DMS53 treated with DMSO at 0.1 percent for 48 hours (cell line): ENCODE measurements around the gene PSEN1.
A peak's percentile ranks its signal among the peaks of the same experiment; 100 is the strongest.
"Not testable (repeated sequence)": the region's sequence is repeated elsewhere in the genome, so short reads cannot be mapped to it uniquely, and the experiment has no call there.

Source experiments
- DNase-seq: peaks from one replicate; lab custom pipeline; 2025; ENCODE audit not compliant: unreplicated experiment; lab: John Stamatoyannopoulos, UW

The PSEN1 gene

GRCh38 chr14:73162251-73162650 is 25.9 kb downstream of the PSEN1 start:
- DNase-seq, result no peak

GRCh38 chr14:73166399-73166798 is 30.1 kb downstream of the PSEN1 start:
- no peak for DNase-seq

GRCh38 chr14:73167727-73168126 is 31.4 kb downstream of the PSEN1 start:
- DNase-seq, result no peak

- DNase-seq, result no peak
Observed at GRCh38 chr14:73168274-73168673, 32.0 kb downstream of the PSEN1 start.

GRCh38 chr14:73168691-73169090 is 32.4 kb downstream of the PSEN1 start:
- no peak for DNase-seq

GRCh38 chr14:73169855-73170254 is 33.5 kb downstream of the PSEN1 start:
- DNase-seq, result not testable (repeated sequence)

GRCh38 chr14:73170686-73171085 is 34.4 kb downstream of the PSEN1 start:
- no peak for DNase-seq

- no peak for DNase-seq
Observed at GRCh38 chr14:73172500-73172899, 36.2 kb downstream of the PSEN1 start.

GRCh38 chr14:73173092-73173735 is 36.9 kb downstream of the PSEN1 start:
- DNase-seq, result peak; percentile 3

- no peak for DNase-seq
Observed at GRCh38 chr14:73176685-73177084, 40.4 kb downstream of the PSEN1 start.

GRCh38 chr14:73180385-73180805 is 44.1 kb downstream of the PSEN1 start:
- no peak for DNase-seq

- DNase-seq, result not testable (repeated sequence)
Observed at GRCh38 chr14:73180969-73181368, 44.7 kb downstream of the PSEN1 start.

- no peak for DNase-seq
Observed at GRCh38 chr14:73188501-73188911, 52.2 kb downstream of the PSEN1 start.

- no peak for DNase-seq
Observed at GRCh38 chr14:73189651-73190050, 53.3 kb downstream of the PSEN1 start.

GRCh38 chr14:73191441-73191840 is 55.1 kb downstream of the PSEN1 start:
- DNase-seq, result no peak

- DNase-seq, result not testable (repeated sequence)
Observed at GRCh38 chr14:73194306-73194705, 58.0 kb downstream of the PSEN1 start.

- DNase-seq, result no peak
Observed at GRCh38 chr14:73198253-73198652, 61.9 kb downstream of the PSEN1 start.

- no peak for DNase-seq
Observed at GRCh38 chr14:73203527-73203926, 67.2 kb downstream of the PSEN1 start.

GRCh38 chr14:73207615-73208014 is 71.3 kb downstream of the PSEN1 start:
- no peak for DNase-seq

- no peak for DNase-seq
Observed at GRCh38 chr14:73208390-73208789, 72.1 kb downstream of the PSEN1 start.

- DNase-seq, result no peak
Observed at GRCh38 chr14:73208846-73209245, 72.5 kb downstream of the PSEN1 start.

- no peak for DNase-seq
Observed at GRCh38 chr14:73209953-73210352, 73.6 kb downstream of the PSEN1 start.
